Measurements from ENCODE around the gene PRKCH.

PRKCH gene

DNA sequence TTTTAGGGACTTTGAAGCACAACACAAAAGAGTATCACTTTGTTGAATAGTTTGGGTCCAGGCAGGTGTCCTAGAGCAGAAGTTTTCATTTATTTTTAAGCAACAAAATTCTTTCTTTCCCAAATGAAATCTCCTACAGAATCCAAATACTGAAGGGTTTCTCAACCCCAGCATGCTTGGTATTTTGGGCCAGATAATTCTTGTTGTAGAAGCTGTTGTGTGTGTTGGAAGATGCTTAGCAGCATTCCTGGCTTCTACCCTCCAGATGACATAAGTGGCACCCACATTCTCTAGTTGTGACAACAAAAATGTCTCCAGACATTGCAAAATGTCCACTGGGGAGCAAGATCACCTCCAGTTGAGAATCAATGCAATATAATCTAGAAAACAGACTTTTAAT lies 97.8 kb downstream of the PRKCH start:
- TF ChIP-seq, protein P1, sequence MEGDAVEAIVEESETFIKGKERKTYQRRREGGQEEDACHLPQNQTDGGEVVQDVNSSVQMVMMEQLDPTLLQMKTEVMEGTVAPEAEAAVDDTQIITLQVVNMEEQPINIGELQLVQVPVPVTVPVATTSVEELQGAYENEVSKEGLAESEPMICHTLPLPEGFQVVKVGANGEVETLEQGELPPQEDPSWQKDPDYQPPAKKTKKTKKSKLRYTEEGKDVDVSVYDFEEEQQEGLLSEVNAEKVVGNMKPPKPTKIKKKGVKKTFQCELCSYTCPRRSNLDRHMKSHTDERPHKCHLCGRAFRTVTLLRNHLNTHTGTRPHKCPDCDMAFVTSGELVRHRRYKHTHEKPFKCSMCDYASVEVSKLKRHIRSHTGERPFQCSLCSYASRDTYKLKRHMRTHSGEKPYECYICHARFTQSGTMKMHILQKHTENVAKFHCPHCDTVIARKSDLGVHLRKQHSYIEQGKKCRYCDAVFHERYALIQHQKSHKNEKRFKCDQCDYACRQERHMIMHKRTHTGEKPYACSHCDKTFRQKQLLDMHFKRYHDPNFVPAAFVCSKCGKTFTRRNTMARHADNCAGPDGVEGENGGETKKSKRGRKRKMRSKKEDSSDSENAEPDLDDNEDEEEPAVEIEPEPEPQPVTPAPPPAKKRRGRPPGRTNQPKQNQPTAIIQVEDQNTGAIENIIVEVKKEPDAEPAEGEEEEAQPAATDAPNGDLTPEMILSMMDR (IDR thresholded peaks at IDR 0.05): no peak
- no peak for TF ChIP-seq ZFX (IDR thresholded peaks at IDR 0.05; ENCODE audit: borderline replicate concordance)
- no peak overlapping the region for H3K27ac ChIP-seq

DNA sequence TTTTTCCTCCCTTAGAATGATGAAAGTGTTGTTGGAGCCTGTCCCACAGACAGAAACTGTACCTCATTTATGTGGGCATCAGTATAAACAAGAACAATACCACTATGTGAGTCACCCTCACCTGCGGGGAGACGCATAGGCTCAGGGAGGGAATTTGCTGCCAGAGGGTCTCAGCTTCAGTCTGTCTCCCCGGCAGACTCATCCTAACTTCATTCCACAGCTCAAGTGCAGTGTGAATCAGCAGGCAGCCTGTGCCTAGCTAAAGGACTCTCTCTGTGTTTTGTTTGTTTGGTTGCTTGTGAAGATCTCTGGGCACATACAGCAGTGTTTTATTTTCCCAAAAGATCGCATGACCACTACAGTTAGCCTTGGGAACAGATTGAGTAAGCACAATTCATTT lies 98.9 kb downstream of the PRKCH start:
- no peak overlapping the region for H3K27ac ChIP-seq
- TF ChIP-seq, protein P1 (IDR thresholded peaks at IDR 0.05): no peak
- no peak for TF ChIP-seq ZFX (IDR thresholded peaks at IDR 0.05; ENCODE audit: borderline replicate concordance)

DNA sequence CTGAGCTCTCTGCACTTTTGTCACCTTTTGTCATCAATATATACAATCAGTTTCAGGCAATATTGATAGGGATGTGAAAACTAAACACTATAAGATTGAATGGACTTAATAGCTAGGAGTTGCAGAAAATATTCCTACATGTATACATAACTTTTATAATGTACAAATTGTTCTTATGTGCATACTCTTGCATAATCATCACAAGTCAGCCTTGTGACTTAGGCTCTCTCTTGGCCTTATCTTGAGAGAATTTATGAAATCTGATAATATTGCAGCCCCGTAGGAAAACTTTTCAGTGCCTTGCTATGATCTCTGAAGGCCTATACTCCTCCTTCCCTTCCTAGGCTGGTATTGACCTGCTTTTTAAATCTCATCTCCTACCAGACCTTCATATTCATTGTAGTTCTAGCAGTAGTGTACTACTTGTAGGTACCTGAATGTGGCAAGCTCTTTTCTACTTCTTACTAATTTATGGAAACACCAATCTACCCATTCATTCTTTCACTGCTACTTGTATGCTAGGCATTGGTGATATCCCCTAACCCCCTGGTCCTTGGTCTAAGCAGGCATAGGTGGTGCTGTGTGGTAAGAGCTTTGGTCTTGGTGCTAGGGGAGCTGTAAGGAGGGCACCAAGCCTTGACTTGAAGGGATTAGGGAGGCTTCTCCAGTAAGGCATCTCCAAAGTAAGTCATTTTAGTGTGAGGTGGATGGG lies 100.0 kb downstream of the PRKCH start:
- TF ChIP-seq, protein P1 (IDR thresholded peaks at IDR 0.05): no peak
- no peak for TF ChIP-seq ZFX (IDR thresholded peaks at IDR 0.05; ENCODE audit: borderline replicate concordance)

DNA sequence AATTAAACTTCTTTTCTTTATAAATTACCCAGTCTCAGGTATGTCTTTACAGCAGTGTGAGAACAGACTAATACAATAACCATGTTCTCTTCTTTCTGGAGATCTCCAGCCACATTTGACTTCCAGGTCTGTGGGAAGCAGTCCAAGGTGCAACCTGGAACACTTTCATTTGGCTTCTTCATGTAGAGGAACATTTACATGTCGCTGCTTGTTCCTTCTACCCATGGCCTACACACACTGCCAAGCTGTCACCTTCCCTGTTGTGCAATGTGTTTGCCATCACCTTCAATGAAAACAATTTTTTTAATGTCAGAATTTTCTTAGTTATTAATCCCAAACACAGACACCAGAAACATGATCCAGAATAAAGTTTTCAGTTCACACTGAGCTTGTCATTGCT lies 104.7 kb downstream of the PRKCH start:
- no peak overlapping the region for H3K27ac ChIP-seq

More for the DNA sequence above, 100.0 kb downstream of the PRKCH start:
- H3K27ac ChIP-seq: no peak overlapping the region

DNA sequence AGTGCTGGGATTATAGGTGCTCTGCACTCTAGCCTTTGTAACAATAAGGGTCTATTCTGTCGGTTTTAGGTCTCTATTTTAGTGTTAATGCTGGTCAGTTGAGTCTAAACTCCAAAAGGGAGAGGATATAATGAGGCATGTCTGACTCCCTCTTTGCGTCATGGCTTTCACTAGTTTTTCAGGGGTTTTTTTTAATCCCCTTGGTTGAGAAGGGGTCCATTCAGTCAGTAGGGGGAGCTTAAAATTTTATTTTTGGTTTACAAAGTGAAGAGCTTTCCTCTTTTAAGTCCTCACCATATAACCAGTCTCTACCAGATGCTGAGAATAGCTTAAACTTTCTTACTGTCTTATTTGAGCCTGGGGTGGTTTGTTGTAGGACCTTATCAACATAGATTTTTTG lies 106.9 kb downstream of the PRKCH start:
- TF ChIP-seq ZFX (IDR thresholded peaks at IDR 0.05; ENCODE audit: borderline replicate concordance): no peak
- TF ChIP-seq, protein P1 (IDR thresholded peaks at IDR 0.05): no peak
- H3K27ac ChIP-seq: no peak overlapping the region

More for the DNA sequence above, 104.7 kb downstream of the PRKCH start:
- TF ChIP-seq, protein P1 (IDR thresholded peaks at IDR 0.05): no peak
- no peak for TF ChIP-seq ZFX (IDR thresholded peaks at IDR 0.05; ENCODE audit: borderline replicate concordance)

DNA sequence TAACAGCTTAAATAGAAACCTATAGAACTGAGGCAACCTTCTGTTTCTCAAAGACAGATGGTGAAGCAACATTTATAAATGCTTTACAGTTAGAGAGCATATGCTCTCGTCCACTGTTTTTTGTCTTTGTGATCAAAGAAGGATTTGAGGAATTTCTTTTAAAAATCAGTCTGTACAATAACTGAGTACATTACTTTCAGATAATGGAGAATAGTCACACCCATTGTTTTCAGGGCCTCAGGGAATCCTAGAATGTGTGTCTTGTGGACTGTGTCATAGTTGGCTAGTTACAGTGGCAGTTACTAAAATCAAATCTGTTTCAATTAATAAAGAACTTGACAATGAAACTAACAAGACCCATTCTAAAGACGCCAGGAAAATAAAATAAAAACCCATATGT lies 107.9 kb downstream of the PRKCH start:
- no peak for TF ChIP-seq ZFX (IDR thresholded peaks at IDR 0.05; ENCODE audit: borderline replicate concordance)
- TF ChIP-seq, protein P1 (IDR thresholded peaks at IDR 0.05): no peak
- no peak overlapping the region for H3K27ac ChIP-seq

DNA sequence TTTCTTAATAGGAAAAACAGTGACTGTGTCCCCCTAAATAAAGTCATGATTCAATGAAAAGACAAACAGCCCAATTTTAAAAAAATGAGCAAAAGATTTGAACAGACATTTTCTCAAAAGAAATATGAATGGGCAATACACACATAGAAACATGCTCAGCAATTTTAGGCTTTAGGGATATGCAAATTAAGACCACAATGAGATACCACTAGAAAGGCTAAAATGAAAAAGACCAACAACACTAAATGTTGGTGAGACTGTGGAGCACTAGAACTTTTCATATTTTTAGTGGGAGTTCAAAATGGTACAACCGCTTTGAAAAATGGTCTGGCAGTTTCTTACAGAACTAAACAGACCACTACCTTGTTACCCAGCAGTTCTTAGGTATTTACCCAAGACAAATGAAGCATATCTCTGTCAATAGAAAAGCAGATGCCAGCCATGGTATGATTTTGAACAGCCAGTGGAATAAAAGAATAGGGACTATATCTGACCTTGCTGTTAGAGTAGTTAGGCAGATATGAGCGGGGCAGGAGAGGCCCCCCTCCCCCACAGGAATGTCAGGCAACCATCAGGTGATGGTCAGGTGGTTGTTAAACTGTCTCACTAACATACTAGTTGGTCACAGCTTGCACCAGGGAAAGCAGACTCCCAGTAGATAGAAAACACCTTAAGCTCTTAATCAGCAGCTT lies 108.8 kb downstream of the PRKCH start:
- TF ChIP-seq, protein P1 (IDR thresholded peaks at IDR 0.05): no peak
- TF ChIP-seq ZFX (IDR thresholded peaks at IDR 0.05; ENCODE audit: borderline replicate concordance): no peak
- no peak overlapping the region for H3K27ac ChIP-seq

All from 22Rv1 (cell line).